ENCODE measurements around the gene RAET1G.

- TF ChIP-seq CTCF (IDR thresholded peaks at IDR 0.05) (no peak), POLR2A (IDR thresholded peaks at IDR 0.05) (no peak)
Measured at GRCh38 chr6:149871182-149871581, 51.7 kb downstream of the RAET1G start.
